GM18526 (cell line): ENCODE data around the gene APBA2.

Experiments
- POLR2A ChIP-seq: IDR thresholded peaks from 3 replicates; pipeline ENCODE4 v1.6.1; 2011; ENCODE audit not compliant: insufficient read length; ENCODE audit errors: extremely low read depth

The APBA2 gene

GRCh38 chr15:28884151-28884940 is 1.4 kb upstream of the APBA2 start:
- no peak for TF ChIP-seq POLR2A

GRCh38 chr15:28885128-28885629 is 595 bp upstream of the APBA2 start:
- no peak for TF ChIP-seq POLR2A

- TF ChIP-seq POLR2A = no peak
Measured at GRCh38 chr15:28886431-28887338, 911 bp downstream of the APBA2 start.

GRCh38 chr15:28887339-28888174 is 1.8 kb downstream of the APBA2 start:
- no peak for TF ChIP-seq POLR2A

- no peak for TF ChIP-seq POLR2A
Measured at GRCh38 chr15:28888302-28888894, 2.6 kb downstream of the APBA2 start.

- no peak for TF ChIP-seq POLR2A
Measured at GRCh38 chr15:28888900-28889299, 3.1 kb downstream of the APBA2 start.

GRCh38 chr15:28889346-28889745 is 3.6 kb downstream of the APBA2 start:
- TF ChIP-seq POLR2A = no peak

- TF ChIP-seq POLR2A = no peak
Measured at GRCh38 chr15:28890711-28891495, 5.1 kb downstream of the APBA2 start.

- no peak for TF ChIP-seq POLR2A
Measured at GRCh38 chr15:28891588-28891987, 5.8 kb downstream of the APBA2 start.

- TF ChIP-seq POLR2A = no peak
Measured at GRCh38 chr15:28892789-28893610, 7.2 kb downstream of the APBA2 start.

GRCh38 chr15:28894631-28895030 is 8.9 kb downstream of the APBA2 start:
- TF ChIP-seq POLR2A = no peak

GRCh38 chr15:28895146-28895545 is 9.4 kb downstream of the APBA2 start:
- no peak for TF ChIP-seq POLR2A

GRCh38 chr15:28895566-28895965 is 9.8 kb downstream of the APBA2 start:
- TF ChIP-seq POLR2A = no peak
